AG04450 (cell line): ENCODE measurements around the gene IL27RA. TPM values are rescaled to one million over a fixed set of nuclear protein-coding genes. Genes with fewer than 3 reads are reported as not detected.

Experiments
- CTCF ChIA-PET: fragments of 300-600, 350-600 bp; formaldehyde crosslinking; extraction: SDS; loops from one replicate; lab custom pipeline; 2022; ENCODE audit warnings: antibody characterized with exemption, inconsistent platforms; lab: Charles Lee
- POLR2A ChIA-PET: fragments of 350-600 bp; formaldehyde crosslinking; extraction: SDS; loops from one replicate; lab custom pipeline; 2021; ENCODE audit warnings: antibody characterized with exemption, inconsistent platforms; lab: Yijun Ruan, JAX
- DNase-seq: peaks from one replicate; pipeline ENCODE4 v3.0.0-alpha.2; 2011; ENCODE audit warnings: low read depth, low spot score
- H3K27ac ChIP-seq: one replicate; pipeline ENCODE4 v1.5.1; 2012; ENCODE audit warnings: low read depth, low read length, control low read depth
- H3K27me3 ChIP-seq: one replicate; pipeline ENCODE4 v1.6.0; 2012; ENCODE audit warnings: low read length; ENCODE audit not compliant: control insufficient read depth, insufficient read depth
- H3K4me3 ChIP-seq: 2 replicates; pipeline ENCODE4 v1.5.1; 2011; ENCODE audit warnings: mild to moderate bottlenecking, low read depth, low read length, control low read depth
- H3K9me3 ChIP-seq: 2 replicates; pipeline ENCODE4 v1.5.1; 2012; ENCODE audit warnings: low read length; ENCODE audit not compliant: control insufficient read depth, insufficient read depth
- polyA plus RNA-seq: library from polyadenylated mRNA; depleted of rRNA; stranded (reverse); fragments of >200 nt; gene quantifications from 2 replicates; pipeline ENCODE4 v1.2.3, GENCODE V29; 2011
- TF ChIP-seq, protein P1 (sequence below): IDR thresholded peaks from 2 replicates; pipeline ENCODE4 v1.5.1; 2011; ENCODE audit warnings: low read depth, low read length, control low read depth, inconsistent platforms

IL27RA gene
- polyA plus RNA-seq, 1 experiment, result 4.5 TPM

DNA sequence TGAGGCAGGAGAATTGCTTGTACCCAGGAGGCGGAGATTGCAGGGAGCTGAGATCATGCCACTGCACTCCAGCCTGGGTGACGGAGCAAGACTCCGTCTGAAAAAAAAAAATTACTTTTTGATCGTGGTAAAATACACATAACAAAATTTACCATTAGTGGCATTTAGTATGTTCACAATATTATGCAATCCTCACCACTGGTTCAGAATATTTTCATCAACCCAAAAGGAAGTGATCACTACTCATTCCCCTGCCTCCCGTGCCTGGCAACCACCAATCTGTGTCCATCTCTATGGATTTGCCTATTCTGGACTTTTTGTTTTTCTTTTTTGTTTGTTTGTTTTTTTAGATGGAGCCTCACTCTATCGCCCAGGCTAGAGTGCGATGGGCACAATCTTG is 31.5 kb downstream of the IL27RA start:
- DNase-seq, result no peak
- no peak overlapping the region for H3K4me3 ChIP-seq
- ChIA-PET CTCF (no interaction called here), POLR2A (no interaction called here)
- H3K27me3 ChIP-seq, result peaks cover 14% of the 10 kb centered on the region
- H3K9me3 ChIP-seq, result no peaks in the 10 kb centered on the region
- TF ChIP-seq, protein P1, sequence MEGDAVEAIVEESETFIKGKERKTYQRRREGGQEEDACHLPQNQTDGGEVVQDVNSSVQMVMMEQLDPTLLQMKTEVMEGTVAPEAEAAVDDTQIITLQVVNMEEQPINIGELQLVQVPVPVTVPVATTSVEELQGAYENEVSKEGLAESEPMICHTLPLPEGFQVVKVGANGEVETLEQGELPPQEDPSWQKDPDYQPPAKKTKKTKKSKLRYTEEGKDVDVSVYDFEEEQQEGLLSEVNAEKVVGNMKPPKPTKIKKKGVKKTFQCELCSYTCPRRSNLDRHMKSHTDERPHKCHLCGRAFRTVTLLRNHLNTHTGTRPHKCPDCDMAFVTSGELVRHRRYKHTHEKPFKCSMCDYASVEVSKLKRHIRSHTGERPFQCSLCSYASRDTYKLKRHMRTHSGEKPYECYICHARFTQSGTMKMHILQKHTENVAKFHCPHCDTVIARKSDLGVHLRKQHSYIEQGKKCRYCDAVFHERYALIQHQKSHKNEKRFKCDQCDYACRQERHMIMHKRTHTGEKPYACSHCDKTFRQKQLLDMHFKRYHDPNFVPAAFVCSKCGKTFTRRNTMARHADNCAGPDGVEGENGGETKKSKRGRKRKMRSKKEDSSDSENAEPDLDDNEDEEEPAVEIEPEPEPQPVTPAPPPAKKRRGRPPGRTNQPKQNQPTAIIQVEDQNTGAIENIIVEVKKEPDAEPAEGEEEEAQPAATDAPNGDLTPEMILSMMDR, result no peak
- no peak overlapping the region for H3K27ac ChIP-seq

DNA sequence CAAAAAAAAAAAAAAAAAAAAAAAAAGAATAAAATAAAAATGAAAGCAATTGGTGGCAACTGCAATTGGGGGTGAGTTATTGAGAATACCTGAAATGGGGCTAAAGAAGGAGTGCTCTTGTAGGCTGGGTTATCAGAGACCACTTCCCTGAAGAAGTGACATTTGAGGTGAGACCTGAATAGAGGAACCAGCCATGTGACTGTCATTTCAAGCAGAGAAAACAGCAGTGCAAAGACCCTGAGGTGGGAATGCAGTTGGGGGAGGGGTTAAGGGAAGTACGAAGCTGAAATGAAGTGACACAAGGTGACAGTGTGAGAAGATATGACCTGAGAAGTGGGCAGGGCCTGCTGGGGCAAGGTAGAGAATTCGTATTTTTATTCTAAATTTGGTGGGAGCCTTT is 34.6 kb downstream of the IL27RA start:
- no peak overlapping the region for H3K4me3 ChIP-seq
- TF ChIP-seq, protein P1, result no peak
- DNase-seq, result no peak
- H3K27me3 ChIP-seq, result no peaks in the 10 kb centered on the region
- POLR2A ChIA-PET, result no interaction called here
- CTCF ChIA-PET, result no interaction called here
- H3K27ac ChIP-seq, result no peak overlapping the region
- H3K9me3 ChIP-seq, result no peaks in the 10 kb centered on the region; the same call in 1 of the 2 replicates

DNA sequence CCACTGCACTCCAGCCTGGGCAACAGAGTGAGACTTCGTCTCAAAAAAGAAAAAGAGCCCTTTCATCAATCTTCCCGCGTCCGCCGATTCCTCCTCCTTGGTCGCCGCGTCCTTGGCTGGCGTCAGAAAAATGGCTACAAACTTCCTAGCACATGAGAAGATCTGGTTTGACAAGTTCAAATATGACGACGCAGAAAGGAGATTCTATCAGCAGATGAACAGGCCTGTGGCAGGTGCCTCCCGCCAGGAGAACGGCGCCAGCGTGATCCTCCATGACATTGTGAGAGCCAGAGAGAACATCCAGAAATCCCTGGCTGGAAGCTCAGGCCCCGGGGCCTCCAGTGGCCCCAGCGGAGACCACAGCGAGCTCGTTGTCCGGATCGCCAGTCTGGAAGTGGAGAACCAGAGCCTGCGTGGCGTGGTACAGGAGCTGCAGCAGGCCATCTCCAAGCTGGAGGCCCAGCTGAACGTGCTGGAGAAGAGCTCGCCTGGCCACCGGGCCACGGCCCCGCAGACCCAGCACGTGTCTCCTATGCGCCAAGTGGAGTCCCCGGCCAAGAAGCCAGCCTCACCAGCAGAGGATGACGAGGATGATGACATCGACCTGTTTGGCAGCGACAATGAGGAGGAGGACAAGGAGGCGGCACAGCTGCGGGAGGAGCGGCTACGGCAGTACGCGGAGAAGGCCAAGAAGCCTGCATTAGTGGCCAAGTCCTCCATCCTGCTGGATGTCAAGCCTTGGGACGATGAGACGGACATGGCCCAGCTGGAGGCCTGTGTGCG is 38.9 kb downstream of the IL27RA start:
- H3K27ac ChIP-seq, result no peak overlapping the region
- TF ChIP-seq, protein P1, result no peak
- H3K9me3 ChIP-seq, result no peaks in the 10 kb centered on the region; the same call in 1 of the 2 replicates
- ChIA-PET CTCF (interaction anchor here (0.6 to 6.4 kb wide), 4 partner anchors 10 to 191 kb away, joined by 3 to 68 read pairs (median 10); partner anchors contain the start of genes ASF1B and PALM3), POLR2A (no interaction called here)
- no peaks in the 10 kb centered on the region for H3K27me3 ChIP-seq
- no peak for DNase-seq
- H3K4me3 ChIP-seq, result no peak overlapping the region

DNA sequence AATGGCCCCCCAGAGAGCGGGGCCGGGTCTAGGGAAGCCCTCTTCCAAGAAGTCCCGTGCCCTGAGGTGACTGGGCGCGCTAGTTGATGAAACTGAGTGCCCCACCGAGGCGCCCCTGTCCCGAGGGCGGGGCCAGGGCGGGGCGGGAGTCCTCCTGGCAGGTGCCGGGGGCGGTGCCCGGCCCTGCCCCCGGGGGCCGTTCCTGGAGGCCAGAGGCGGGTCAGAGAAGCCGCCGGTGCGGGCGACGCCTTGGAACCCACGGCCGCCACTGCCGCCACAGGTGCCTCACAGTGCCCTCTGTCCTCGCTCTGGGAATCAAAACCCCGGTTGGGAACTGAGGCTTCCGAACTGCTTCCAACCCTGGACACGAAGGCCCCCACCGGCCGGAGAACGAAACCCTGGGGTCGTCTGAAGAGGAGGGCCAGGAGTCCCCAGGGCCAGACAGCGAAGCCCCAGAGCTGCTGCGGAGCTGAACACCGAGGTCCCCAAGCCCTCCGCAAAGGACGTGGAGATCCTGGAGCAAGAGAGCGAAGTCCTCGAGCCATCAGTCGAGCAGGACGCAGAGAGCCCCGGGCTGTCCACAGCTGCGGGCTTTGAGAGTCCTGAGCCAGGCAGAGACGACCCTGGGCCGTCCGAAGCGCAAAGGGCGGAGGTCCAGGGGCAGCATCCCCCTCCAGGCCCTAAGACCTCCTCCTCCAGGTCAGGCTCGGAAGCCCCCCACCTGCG is 41.1 kb downstream of the IL27RA start, which contains the start of gene MISP3:
Gene MISP3, plus strand, starts transcription at position 252 of the 726 bp plus-strand sequence. CDS start 524 bp downstream, outside the sequence.
- TF ChIP-seq, protein P1, result no peak
- DNase-seq, result no peak
- Histone ChIP-seq H3K9me3 (no peaks in the 10 kb centered on the region; the same call in 1 of the 2 replicates), H3K4me3 (peak within 1 kb of the TSS; percentile 74), H3K27me3 (no peaks in the 10 kb centered on the region), H3K27ac (no peak within 1 kb of the TSS)
- CTCF ChIA-PET, result interaction anchor here (1.1 to 6.4 kb wide), 6 partner anchors 12 to 193 kb away, joined by 3 to 68 read pairs (median 10); partner anchors contain the start of genes PALM3 and RLN3
- POLR2A ChIA-PET, result interaction anchor here (0.6 kb wide), 1 partner anchor 9 kb away, joined by 3 read pairs; no protein-coding TSS in a partner anchor
